AG08395 (cell line): Measurements from ENCODE around the gene OR5B3.
A peak's percentile ranks its signal among the peaks of the same experiment; 100 is the strongest.
"Not testable (repeated sequence)": the region's sequence is repeated elsewhere in the genome, so short reads cannot be mapped to it uniquely, and the experiment has no call there.

Experiments used
- DNase-seq: peaks from one replicate; pipeline ENCODE4 v3.0.0; 2012; ENCODE audit warnings: mixed read lengths, low spot score

OR5B3 gene

GRCh38 chr11:58406774-58407173 is at the start of gene OR5B3:
Gene OR5B3, minus strand, starts transcription at chr11:58406874. Its CDS starts 3,465 bp downstream, at chr11:58403409.
- no peak for DNase-seq

DNA sequence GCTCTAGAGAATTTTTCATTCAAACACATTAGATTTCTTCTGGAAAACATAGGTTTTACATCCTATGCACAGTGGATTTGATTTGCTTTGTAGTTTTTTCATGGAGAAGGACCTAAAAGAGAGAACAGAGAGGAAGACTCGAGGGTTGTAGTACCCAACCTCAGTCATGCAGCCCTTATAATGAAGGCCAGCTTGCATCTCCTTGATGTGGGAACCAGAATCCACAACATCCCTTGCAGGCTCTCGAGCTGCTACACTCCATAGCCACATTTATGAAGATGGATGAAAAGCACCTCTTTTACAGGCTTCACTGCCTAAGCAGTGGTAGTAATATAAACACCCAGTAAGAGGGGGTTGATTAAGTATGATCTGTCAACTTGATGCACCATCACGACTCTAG is 44.9 kb upstream of the OR5B3 start:
- DNase-seq = no peak

DNA sequence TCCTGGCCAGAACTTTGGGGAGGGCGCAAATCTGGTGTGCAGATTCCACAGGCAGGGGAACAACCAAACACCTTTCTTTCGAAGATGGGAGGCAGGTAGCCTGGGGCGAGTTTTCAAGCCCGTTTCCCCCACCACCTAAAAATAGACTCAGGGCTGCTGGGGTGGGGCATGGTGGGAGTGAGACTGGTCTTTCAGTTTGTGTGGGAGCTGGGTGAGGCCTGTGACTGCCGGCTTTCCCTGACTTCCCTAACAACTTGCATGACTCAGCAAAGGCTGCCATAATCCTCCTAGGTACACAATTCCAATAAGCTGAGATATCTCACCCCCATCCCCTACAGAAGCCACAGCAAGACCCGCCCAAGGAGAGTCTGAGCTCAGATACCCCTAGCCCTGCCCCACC is 39.6 kb upstream of the OR5B3 start:
- no peak for DNase-seq

DNA sequence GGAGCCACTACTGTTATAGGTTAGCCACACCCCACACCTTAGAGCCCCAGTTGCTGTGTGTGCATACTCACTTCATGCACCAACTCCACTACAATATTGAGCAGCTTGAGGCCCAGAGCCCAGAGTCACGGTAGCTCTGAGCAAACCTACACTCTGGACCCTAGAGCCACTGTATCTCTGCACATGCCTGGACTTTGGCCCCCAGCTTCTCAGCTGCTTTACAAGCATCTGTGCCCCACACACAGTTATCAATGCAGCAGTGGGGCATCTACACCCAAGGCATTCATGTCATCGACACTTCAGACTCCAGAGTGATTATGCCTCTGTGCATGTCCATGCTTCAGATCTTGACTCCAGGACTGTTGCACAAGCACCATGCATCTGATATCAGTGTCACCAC is 37.6 kb upstream of the OR5B3 start:
- DNase-seq = no peak

- no peak for DNase-seq
Measured at GRCh38 chr11:58442136-58442535, 35.5 kb upstream of the OR5B3 start, which contains the start of gene OR5B12. Gene OR5B12, minus strand, starts transcription at chr11:58442236. Its CDS starts 2,085 bp downstream, at chr11:58440151.

DNA sequence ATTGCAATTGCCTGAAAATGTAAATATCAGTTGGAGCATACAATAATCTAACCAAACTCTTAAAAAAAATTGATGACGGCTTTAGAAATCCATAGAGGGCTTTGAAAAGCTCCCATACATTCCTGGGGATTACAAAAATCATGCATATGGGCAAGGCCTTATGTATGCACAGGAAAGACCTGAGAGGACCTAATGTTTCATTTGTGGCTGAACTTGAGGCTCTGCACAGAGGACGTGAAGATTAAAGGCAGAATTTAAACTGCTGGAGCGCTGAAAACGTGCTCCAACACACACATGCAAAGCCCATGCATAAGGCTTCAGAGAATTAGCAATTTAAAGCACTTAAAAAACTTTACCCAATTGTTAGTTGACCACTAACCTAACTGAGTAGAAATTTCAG is 31.8 kb upstream of the OR5B3 start:
- no peak for DNase-seq

DNA sequence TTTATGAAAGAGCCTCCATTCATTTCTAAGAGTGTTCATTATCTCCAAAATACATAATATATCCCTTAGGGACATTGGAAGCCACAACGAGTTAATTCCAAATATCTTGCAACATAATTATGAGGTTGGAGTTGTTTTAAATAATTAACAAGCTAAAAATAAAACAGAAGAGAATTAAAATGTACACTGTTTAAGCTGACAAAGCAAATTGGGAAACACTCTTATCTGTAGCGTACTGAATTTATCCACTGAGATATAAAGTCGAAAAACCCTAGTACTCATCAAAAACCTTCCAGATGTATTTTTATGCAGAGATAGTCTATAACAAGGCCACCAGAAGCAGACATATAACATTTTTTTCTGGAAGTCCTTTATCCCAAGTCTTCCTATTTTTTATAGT is 27.5 kb upstream of the OR5B3 start:
- no peak for DNase-seq

DNA sequence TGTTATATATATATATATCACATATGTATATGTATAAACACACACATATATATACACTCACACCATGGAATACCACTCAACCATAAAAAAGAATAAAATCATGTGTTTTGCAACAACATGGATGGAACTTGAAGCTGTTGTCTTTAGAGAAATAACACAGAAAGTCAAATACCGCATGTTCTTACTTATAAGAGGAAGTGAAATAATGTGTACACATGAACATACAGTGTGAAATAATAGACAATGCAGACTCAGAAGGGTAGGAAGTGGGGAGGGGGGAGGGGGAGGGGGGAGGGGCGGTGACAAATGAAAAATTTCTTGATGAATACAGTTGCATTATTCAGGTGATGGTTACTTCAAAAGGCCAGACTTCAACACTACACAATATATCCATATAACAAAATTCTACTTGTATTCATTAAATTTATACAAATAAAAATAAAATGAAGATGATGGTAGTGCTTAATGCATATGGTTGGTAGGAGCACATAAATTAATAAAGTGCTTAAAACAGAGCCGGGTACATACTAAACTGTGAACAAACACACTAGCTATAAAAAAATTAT is 27.0 kb upstream of the OR5B3 start:
- DNase-seq = no peak

- no peak for DNase-seq
Measured at GRCh38 chr11:58429273-58429672, 22.6 kb upstream of the OR5B3 start.

- DNase-seq = no peak
Measured at GRCh38 chr11:58428021-58428420, 21.3 kb upstream of the OR5B3 start, which contains the start of gene OR5B2. Gene OR5B2, minus strand, starts transcription at chr11:58428121. Its CDS starts 4,860 bp downstream, at chr11:58423261.

- not testable (repeated sequence) for DNase-seq
Measured at GRCh38 chr11:58399622-58400021, 7.1 kb downstream of the OR5B3 start.

- no peak for DNase-seq
Measured at GRCh38 chr11:58395581-58395980, 11.1 kb downstream of the OR5B3 start.

DNA sequence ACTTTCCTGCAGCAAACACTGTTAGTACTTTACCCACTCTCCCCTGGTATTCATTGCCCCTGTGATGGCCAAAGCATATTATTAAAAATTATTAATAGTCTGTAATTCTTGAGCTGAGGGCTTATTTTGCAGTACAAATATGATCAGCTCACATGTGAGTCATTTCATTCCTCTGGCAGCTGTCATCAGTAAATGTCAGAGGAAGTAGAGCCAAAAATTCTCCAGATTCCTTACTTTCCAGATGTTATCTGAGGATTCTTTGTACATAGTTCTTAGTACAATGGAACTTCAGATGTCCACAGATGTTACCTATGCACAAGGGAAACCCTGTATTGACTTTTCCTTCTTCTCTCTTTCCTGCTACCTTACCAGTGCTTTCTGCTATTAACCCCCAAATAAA is 12.5 kb downstream of the OR5B3 start:
- DNase-seq = peak; percentile 57

DNA sequence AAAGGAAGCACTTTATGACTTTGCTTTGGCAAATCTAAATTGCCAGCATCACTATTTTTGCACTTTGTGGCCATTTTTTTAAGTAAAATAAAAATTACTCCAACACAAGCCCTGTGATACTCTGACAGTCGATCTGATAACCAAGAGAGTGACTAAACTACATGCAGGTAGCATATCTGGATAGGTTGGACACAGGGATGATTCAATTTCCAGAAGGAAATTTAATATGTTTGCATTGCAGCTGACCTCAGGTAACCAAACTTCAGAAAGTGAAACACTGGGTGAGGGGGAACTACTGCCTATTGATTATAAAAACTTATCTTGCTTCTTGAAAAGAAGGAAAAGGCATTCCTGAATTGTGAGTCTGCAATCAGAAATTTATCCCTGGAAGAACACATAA is 13.9 kb downstream of the OR5B3 start:
- no peak for DNase-seq

DNA sequence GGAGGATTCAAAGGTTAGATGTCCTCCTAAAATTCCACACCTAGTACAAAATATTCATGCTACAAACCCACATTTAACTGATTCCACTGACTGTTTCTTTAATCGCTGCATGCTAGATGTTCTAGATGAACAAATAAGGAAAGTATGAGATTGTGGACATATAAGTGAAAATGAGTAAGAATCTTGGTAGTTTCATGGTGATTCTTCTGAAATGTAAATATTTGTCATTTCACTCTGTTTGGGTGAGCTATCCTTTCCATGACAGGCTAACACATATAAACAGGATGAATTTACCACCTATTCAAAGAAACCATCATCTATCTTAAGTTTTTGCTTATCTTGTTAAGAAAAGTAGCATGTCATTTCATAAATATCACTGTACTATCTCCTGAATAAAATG is 14.8 kb downstream of the OR5B3 start:
- no peak for DNase-seq

GRCh38 chr11:58390551-58391063 is 16.1 kb downstream of the OR5B3 start:
- no peak for DNase-seq

GRCh38 chr11:58358969-58359368 is 47.7 kb downstream of the OR5B3 start, which contains the start of gene OR5B17:
Gene OR5B17, minus strand, starts transcription at chr11:58359069. Its CDS starts 0 bp downstream, at chr11:58359069.
- DNase-seq = no peak

GRCh38 chr11:58354727-58355126 is 51.9 kb downstream of the OR5B3 start:
- DNase-seq = no peak
